ENCODE results near the gene TMEM41A.

DNA sequence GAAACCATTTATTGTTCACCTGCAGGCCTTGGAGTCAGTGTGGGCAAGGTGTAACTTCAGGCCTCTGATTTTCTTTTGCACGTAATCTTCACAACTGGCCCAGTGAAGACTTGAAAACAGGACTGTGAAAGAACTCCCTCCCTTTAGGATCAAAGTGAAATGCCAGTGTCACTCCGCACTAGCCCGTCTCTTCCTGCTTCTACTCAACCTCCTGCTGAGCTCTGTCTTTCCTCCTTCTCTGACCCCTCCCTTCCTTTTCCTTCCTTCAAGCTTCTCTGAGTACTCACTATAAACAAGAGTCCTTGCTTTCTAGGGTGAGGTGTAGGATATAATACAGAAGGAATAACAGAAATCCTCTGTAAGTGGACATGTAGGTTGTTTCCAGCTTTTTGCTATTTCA lies 28.5 kb downstream of the TMEM41A start:
- TF ChIP-seq EZH2 (IDR thresholded peaks at IDR 0.05; ENCODE audit: borderline replicate concordance, low read length): no peak
- TF ChIP-seq, protein P1, sequence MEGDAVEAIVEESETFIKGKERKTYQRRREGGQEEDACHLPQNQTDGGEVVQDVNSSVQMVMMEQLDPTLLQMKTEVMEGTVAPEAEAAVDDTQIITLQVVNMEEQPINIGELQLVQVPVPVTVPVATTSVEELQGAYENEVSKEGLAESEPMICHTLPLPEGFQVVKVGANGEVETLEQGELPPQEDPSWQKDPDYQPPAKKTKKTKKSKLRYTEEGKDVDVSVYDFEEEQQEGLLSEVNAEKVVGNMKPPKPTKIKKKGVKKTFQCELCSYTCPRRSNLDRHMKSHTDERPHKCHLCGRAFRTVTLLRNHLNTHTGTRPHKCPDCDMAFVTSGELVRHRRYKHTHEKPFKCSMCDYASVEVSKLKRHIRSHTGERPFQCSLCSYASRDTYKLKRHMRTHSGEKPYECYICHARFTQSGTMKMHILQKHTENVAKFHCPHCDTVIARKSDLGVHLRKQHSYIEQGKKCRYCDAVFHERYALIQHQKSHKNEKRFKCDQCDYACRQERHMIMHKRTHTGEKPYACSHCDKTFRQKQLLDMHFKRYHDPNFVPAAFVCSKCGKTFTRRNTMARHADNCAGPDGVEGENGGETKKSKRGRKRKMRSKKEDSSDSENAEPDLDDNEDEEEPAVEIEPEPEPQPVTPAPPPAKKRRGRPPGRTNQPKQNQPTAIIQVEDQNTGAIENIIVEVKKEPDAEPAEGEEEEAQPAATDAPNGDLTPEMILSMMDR (IDR thresholded peaks at IDR 0.05; ENCODE audit: low read length): no peak

Data from OCI-LY1 (cell line).